Activated CD8-positive, alpha-beta memory T cell treated with anti-CD3 and anti-CD28 coated beads for 24 hours (primary cell): ENCODE data around the gene CCNYL1.
"Not testable (repeated sequence)": the region's sequence is repeated elsewhere in the genome, so short reads cannot be mapped to it uniquely, and the experiment has no call there.

Experiments used
- DNase-seq: peaks from one replicate; pipeline ENCODE4 v3.0.0-alpha.2; 2020

CCNYL1 gene

GRCh38 chr2:207710814-207711740 lies at the start of gene CCNYL1:
CCNYL1 (plus strand) TSS chr2:207711640; CDS start chr2:207711897, 257 bp downstream.
- DNase-seq, result peak; percentile 95

- no peak for DNase-seq
Observed at GRCh38 chr2:207662203-207662602, 49.2 kb upstream of the CCNYL1 start.

- no peak for DNase-seq
Observed at GRCh38 chr2:207663870-207664545, 47.4 kb upstream of the CCNYL1 start.

- DNase-seq, result no peak
Observed at GRCh38 chr2:207670887-207671286, 40.6 kb upstream of the CCNYL1 start.

- DNase-seq, result no peak
Observed at GRCh38 chr2:207673431-207673830, 38.0 kb upstream of the CCNYL1 start.

GRCh38 chr2:207674266-207674774 lies 37.1 kb upstream of the CCNYL1 start:
- no peak for DNase-seq

GRCh38 chr2:207674826-207675225 lies 36.6 kb upstream of the CCNYL1 start:
- DNase-seq, result no peak

GRCh38 chr2:207676827-207677354 lies 34.5 kb upstream of the CCNYL1 start:
- no peak for DNase-seq

- no peak for DNase-seq
Observed at GRCh38 chr2:207681431-207681830, 30.0 kb upstream of the CCNYL1 start.

- no peak for DNase-seq
Observed at GRCh38 chr2:207682557-207682956, 28.9 kb upstream of the CCNYL1 start.

GRCh38 chr2:207683438-207683837 lies 28.0 kb upstream of the CCNYL1 start:
- DNase-seq, result no peak

- no peak for DNase-seq
Observed at GRCh38 chr2:207683879-207684627, 27.4 kb upstream of the CCNYL1 start.

- DNase-seq, result no peak
Observed at GRCh38 chr2:207686812-207687211, 24.6 kb upstream of the CCNYL1 start.

- DNase-seq, result no peak
Observed at GRCh38 chr2:207688597-207688996, 22.8 kb upstream of the CCNYL1 start.

- DNase-seq, result not testable (repeated sequence)
Observed at GRCh38 chr2:207690845-207691461, 20.5 kb upstream of the CCNYL1 start.

- DNase-seq, result peak; percentile 64
Observed at GRCh38 chr2:207692206-207693065, 19.0 kb upstream of the CCNYL1 start.

- no peak for DNase-seq
Observed at GRCh38 chr2:207693641-207694249, 17.7 kb upstream of the CCNYL1 start.

GRCh38 chr2:207694811-207695281 lies 16.6 kb upstream of the CCNYL1 start:
- DNase-seq, result no peak

- no peak for DNase-seq
Observed at GRCh38 chr2:207695293-207695692, 16.1 kb upstream of the CCNYL1 start.

- not testable (repeated sequence) for DNase-seq
Observed at GRCh38 chr2:207696911-207697310, 14.5 kb upstream of the CCNYL1 start.

GRCh38 chr2:207697411-207697810 lies 14.0 kb upstream of the CCNYL1 start:
- no peak for DNase-seq
